Natural killer cell (primary cell): Measurements from ENCODE around the gene NEURL1B. TPM values are rescaled to one million over a fixed set of nuclear protein-coding genes. Genes with fewer than 3 reads are reported as not detected.

Experiments
- ATAC-seq, 3 donors: fragments of 150-1000 bp in 2 of 3; fragments of 200-7000 bp in 1 of 3; cut with Tn5 transposase; 1 replicate in 1 of 3; 2 replicates in 2 of 3; pipeline ENCODE4 v1.10.0; 2021; ENCODE audit warnings: mild to moderate bottlenecking in 2 of 3, moderate library complexity in 2 of 3
- DNase-seq, 2 donors: peaks; one replicate each; pipeline versions ENCODE4 v3.0.0 to v3.0.0-alpha.2; 2013 to 2021; ENCODE audit warnings: mixed read lengths in 1 of 2
- H3K27ac ChIP-seq: one replicate; pipeline ENCODE4 v1.5.1; 2013; ENCODE audit warnings: mild to moderate bottlenecking, low read length
- H3K27me3 ChIP-seq: one replicate; pipeline ENCODE4 v1.6.1; 2013; ENCODE audit warnings: low read length; ENCODE audit not compliant: control insufficient read depth, insufficient read depth
- H3K36me3 ChIP-seq: one replicate; pipeline ENCODE4 v1.6.1; 2013; ENCODE audit warnings: low read length; ENCODE audit not compliant: control insufficient read depth, insufficient read depth
- H3K4me1 ChIP-seq: one replicate; pipeline ENCODE4 v1.6.1; 2013; ENCODE audit warnings: low read length; ENCODE audit not compliant: control insufficient read depth, insufficient read depth
- H3K4me3 ChIP-seq: one replicate; pipeline ENCODE4 v1.5.1; 2013; ENCODE audit warnings: low read length
- H3K9me3 ChIP-seq: one replicate; pipeline ENCODE4 v1.6.1; 2013; ENCODE audit warnings: low read length; ENCODE audit not compliant: control insufficient read depth, insufficient read depth
- H3K27ac Mint-ChIP-seq, 2 donors: one replicate each; pipeline ENCODE4 v1.8.0; 2022; ENCODE audit warnings: mild to moderate bottlenecking in 2 of 2, mixed read lengths in 2 of 2, moderate library complexity in 1 of 2
- H3K27me3 Mint-ChIP-seq, 2 donors: one replicate each; pipeline ENCODE4 v1.8.0; 2022; ENCODE audit warnings: low read depth in 2 of 2, mixed read lengths in 2 of 2
- H3K36me3 Mint-ChIP-seq: one replicate; pipeline ENCODE4 v1.8.0; 2022; ENCODE audit warnings: mixed read lengths
- H3K4me1 Mint-ChIP-seq, 2 donors: one replicate each; pipeline ENCODE4 v1.8.0; 2022; ENCODE audit warnings: mixed read lengths in 2 of 2
- H3K4me3 Mint-ChIP-seq: one replicate; pipeline ENCODE4 v1.8.0; 2022; ENCODE audit warnings: mild to moderate bottlenecking, moderate library complexity, mixed read lengths
- H3K9me3 Mint-ChIP-seq, 2 donors: one replicate each; pipeline ENCODE4 v1.8.0; 2022; ENCODE audit warnings: mixed read lengths in 2 of 2
- CTCF ChIP-seq: fragments of 200-600 bp; IDR thresholded peaks from one replicate; pipeline ENCODE4 v1.8.0; 2022; ENCODE audit warnings: antibody characterized with exemption
- WGBS: methylation state at CpG from one replicate; pipeline ENCODE4 v1.1.7; 2013; ENCODE audit warnings: missing lambda C conversion rate; ENCODE audit not compliant: insufficient coverage; 5-methylcytosine and 5-hydroxymethylcytosine counted together
- intact Hi-C: fragments of 100-400 bp; cut with micrococcal nuclease; formaldehyde crosslinking; loops from one replicate; pipeline ENCODE4 v1.14.2; 2022
- total RNA-seq, 4 donors: library from RNA; stranded (reverse); fragments of 120-200 nt in 1 of 4; gene quantifications; one replicate each; pipeline versions ENCODE4 v1.2.3 to v1.2.4, GENCODE V29; 2013 to 2022

Gene NEURL1B
- total RNA-seq, 3 donors from 2014 or later (not counting 1 experiment from before 2014, with no cell fraction given): 0.28 to 0.54 (median 0.45) TPM

DNA sequence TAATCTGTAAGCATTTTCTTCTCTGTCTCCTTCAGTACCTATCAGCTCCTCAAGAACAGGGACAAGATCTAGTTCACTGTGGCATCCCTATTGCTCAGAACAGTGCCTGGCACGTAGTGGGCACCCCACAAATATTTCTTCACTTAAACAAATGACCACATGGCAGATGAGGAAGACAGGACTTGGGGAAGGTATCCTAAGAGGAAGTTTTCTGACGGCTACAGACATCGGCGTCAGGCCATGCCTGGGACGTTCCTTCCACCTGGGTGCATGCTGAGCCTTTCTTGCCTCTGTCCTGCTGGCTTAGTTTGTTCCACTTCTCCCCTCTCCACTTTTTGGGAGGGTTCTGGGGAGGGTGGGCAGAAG lies 60.2 kb downstream of the NEURL1B start:
- Histone ChIP-seq H3K27ac (no peak overlapping the region), H3K9me3 (no peaks in the 10 kb centered on the region), H3K4me3 (no peak overlapping the region), H3K4me1 (peaks cover 26% of the 10 kb centered on the region), H3K36me3 (no peaks in the 10 kb centered on the region), H3K27me3 (peaks cover 2% of the 10 kb centered on the region)
- no peaks in the 10 kb centered on the region for H3K36me3 Mint-ChIP-seq
- no peaks in the 10 kb centered on the region for H3K9me3 Mint-ChIP-seq
- intact Hi-C loops: no loop called here
- no peak overlapping the region for H3K27ac Mint-ChIP-seq
- WGBS: 9% methylated on average over 4 of the region's 5 CpGs
- DNase-seq (no peak), ATAC-seq (no peak)
- TF ChIP-seq CTCF: no peak
- peaks cover 26 to 44% of the 10 kb centered on the region in 2 donors for H3K27me3 Mint-ChIP-seq
- H3K4me1 Mint-ChIP-seq: peaks cover 21 to 28% of the 10 kb centered on the region in 2 donors
- no peak overlapping the region for H3K4me3 Mint-ChIP-seq

GRCh38 chr5:172703952-172704351 lies 62.9 kb downstream of the NEURL1B start:
- TF ChIP-seq CTCF: no peak
- Mint-ChIP-seq H3K27me3 (peaks cover 35 to 59% of the 10 kb centered on the region in 2 donors), H3K36me3 (no peaks in the 10 kb centered on the region), H3K27ac (no peak overlapping the region), H3K9me3 (no peaks in the 10 kb centered on the region), H3K4me1 (peaks cover 12 to 15% of the 10 kb centered on the region in 2 donors), H3K4me3 (no peak overlapping the region)
- intact Hi-C loops: no loop called here
- Histone ChIP-seq H3K4me3 (no peak overlapping the region), H3K36me3 (no peaks in the 10 kb centered on the region), H3K27me3 (peaks cover 6% of the 10 kb centered on the region), H3K9me3 (no peaks in the 10 kb centered on the region), H3K27ac (no peak overlapping the region), H3K4me1 (peaks cover 13% of the 10 kb centered on the region)
- DNase-seq (no peak), ATAC-seq (no peak)
- 93% methylated on average over 7 of the region's 7 CpGs for WGBS

DNA sequence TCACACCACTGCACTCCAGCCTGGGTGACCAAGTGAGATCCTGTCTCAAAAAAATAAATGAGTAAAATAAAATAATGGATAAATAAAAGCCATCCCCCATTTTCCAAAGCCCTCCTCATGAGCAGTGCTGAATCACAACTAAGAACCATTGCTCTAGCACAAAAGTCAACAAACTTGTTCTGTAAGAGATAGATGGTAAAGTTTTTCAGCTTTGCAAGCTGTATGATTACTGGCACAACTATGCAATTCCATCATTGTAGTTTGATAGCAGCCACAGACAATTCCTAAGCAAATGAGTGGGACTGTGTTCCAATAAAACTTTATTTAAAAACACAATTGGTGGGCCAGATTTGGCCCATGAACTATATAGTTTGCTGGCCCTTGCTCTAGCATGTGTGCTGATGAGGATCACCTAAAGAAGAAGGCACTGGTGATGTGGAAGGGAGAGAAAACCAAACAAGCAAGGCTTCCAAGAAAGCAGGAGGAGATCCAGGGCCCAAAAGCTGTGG lies 64.6 kb downstream of the NEURL1B start:
- TF ChIP-seq CTCF: no peak
- H3K4me3 ChIP-seq: no peak overlapping the region
- peaks cover 6% of the 10 kb centered on the region for H3K27me3 ChIP-seq
- Mint-ChIP-seq H3K4me3 (no peak overlapping the region), H3K9me3 (no peaks in the 10 kb centered on the region), H3K27me3 (peaks cover 28 to 52% of the 10 kb centered on the region in 2 donors), H3K27ac (no peak overlapping the region), H3K36me3 (no peaks in the 10 kb centered on the region), H3K4me1 (peaks cover 12 to 15% of the 10 kb centered on the region in 2 donors)
- H3K9me3 ChIP-seq: no peaks in the 10 kb centered on the region
- ATAC-seq: no peak
- DNase-seq: no peak
- intact Hi-C loops: no loop called here
- H3K27ac ChIP-seq: no peak overlapping the region
- H3K36me3 ChIP-seq: no peaks in the 10 kb centered on the region
- H3K4me1 ChIP-seq: peaks cover 13% of the 10 kb centered on the region

- H3K4me1 ChIP-seq: peaks cover 3% of the 10 kb centered on the region
- no peaks in the 10 kb centered on the region for H3K36me3 ChIP-seq
- no peak overlapping the region for H3K4me3 Mint-ChIP-seq
- peaks cover 4% of the 10 kb centered on the region for H3K27me3 ChIP-seq
- ATAC-seq: no peak
- no peaks in the 10 kb centered on the region for H3K9me3 Mint-ChIP-seq
- peaks cover 2 to 5% of the 10 kb centered on the region in 2 donors for H3K4me1 Mint-ChIP-seq
- H3K36me3 Mint-ChIP-seq: no peaks in the 10 kb centered on the region
- H3K27ac Mint-ChIP-seq: no peak overlapping the region
- peaks cover 27 to 51% of the 10 kb centered on the region in 2 donors for H3K27me3 Mint-ChIP-seq
- intact Hi-C loops: no loop called here
- no peak for TF ChIP-seq CTCF
- DNase-seq: no peak
- no peaks in the 10 kb centered on the region for H3K9me3 ChIP-seq
- no peak overlapping the region for H3K4me3 ChIP-seq
- 44% methylated on average over 4 of the region's 4 CpGs for WGBS
- no peak overlapping the region for H3K27ac ChIP-seq
These were observed 65.7 kb downstream of the NEURL1B start for GRCh38 chr5:172706796-172707195.
